Measurements from ENCODE around the gene GDF7.

GRCh38 chr2:20698916-20699613 lies 32.1 kb downstream of the GDF7 start:
- TF ChIP-seq CTCF (IDR thresholded peaks at IDR 0.05; ENCODE audit: low read depth, low read length) = no peak
- no peak for TF ChIP-seq POLR2A (IDR thresholded peaks at IDR 0.05; ENCODE audit: extremely low read depth, insufficient read length)
- no peak for TF ChIP-seq MAX (IDR thresholded peaks at IDR 0.05; ENCODE audit: low read depth, low read length)

Data from NB4 (cell line).